ENCODE measurements around the gene ATP11A.

The ATP11A gene

DNA sequence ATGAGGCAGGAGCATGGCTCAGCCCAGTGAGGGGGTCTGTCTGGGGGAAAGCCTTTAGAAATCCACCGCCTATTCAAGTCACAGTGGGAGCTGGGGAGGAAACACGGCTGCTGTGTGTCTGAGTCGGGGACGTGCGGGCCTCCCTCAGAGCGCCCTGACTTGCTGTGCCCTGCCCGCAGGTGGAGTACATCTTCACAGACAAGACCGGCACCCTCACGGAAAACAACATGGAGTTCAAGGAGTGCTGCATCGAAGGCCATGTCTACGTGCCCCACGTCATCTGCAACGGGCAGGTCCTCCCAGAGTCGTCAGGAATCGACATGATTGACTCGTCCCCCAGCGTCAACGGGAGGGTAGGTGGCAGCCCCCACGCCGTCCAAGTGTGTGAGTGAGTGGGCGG, 141.4 kb downstream of the ATP11A start:
- Histone ChIP-seq H3K27me3 (ENCODE audit: insufficient read depth, poor library complexity, severe bottlenecking) (no peaks in the 10 kb centered on the region), H3K4me1 (ENCODE audit: insufficient read depth, poor library complexity, severe bottlenecking) (no peaks in the 10 kb centered on the region), H3K36me3 (ENCODE audit: low read depth) (peaks cover 22% of the 10 kb centered on the region), H3K9me3 (ENCODE audit: severe bottlenecking) (no peaks in the 10 kb centered on the region), H3K27ac (ENCODE audit: poor library complexity, severe bottlenecking) (no peak overlapping the region), H3K4me3 (ENCODE audit: severe bottlenecking) (no peak overlapping the region)
- no peak for DNase-seq (ENCODE audit: low spot score)
- no peak for ATAC-seq (ENCODE audit: low read depth)
- no peak for TF ChIP-seq CTCF (IDR thresholded peaks at IDR 0.05; ENCODE audit: poor library complexity, severe bottlenecking)

DNA sequence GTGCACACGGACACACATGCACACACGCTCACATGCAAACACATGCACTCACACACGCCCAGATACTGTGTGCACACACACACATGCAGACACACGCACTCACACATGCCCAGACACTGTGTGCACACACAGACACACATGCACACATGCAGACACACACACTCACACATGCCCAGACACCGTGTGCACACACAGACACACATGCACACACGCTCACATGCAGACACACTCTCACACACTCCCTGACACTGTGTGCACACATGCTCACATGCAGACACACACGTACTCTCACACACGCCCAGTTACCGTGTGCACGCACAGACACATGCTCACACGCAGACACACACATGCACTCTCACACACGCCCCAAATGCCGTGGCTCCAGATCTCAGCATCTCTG, 142.0 kb downstream of the ATP11A start:
- Histone ChIP-seq H3K27me3 (ENCODE audit: insufficient read depth, poor library complexity, severe bottlenecking) (no peaks in the 10 kb centered on the region), H3K27ac (ENCODE audit: poor library complexity, severe bottlenecking) (no peak overlapping the region), H3K4me3 (ENCODE audit: severe bottlenecking) (no peak overlapping the region), H3K9me3 (ENCODE audit: severe bottlenecking) (no peaks in the 10 kb centered on the region), H3K36me3 (ENCODE audit: low read depth) (peaks cover 25% of the 10 kb centered on the region), H3K4me1 (ENCODE audit: insufficient read depth, poor library complexity, severe bottlenecking) (no peaks in the 10 kb centered on the region)
- no peak for TF ChIP-seq CTCF (IDR thresholded peaks at IDR 0.05; ENCODE audit: poor library complexity, severe bottlenecking)
- ATAC-seq (ENCODE audit: low read depth) (no peak), DNase-seq (ENCODE audit: low spot score) (no peak)

- H3K4me3 ChIP-seq (ENCODE audit: severe bottlenecking), result no peak overlapping the region
- TF ChIP-seq CTCF (IDR thresholded peaks at IDR 0.05; ENCODE audit: poor library complexity, severe bottlenecking), result no peak
- H3K36me3 ChIP-seq (ENCODE audit: low read depth), result peaks cover 25% of the 10 kb centered on the region
- H3K9me3 ChIP-seq (ENCODE audit: severe bottlenecking), result no peaks in the 10 kb centered on the region
- no peaks in the 10 kb centered on the region for H3K4me1 ChIP-seq (ENCODE audit: insufficient read depth, poor library complexity, severe bottlenecking)
- H3K27me3 ChIP-seq (ENCODE audit: insufficient read depth, poor library complexity, severe bottlenecking), result no peaks in the 10 kb centered on the region
- ATAC-seq (ENCODE audit: low read depth) (no peak), DNase-seq (ENCODE audit: low spot score) (no peak)
- no peak overlapping the region for H3K27ac ChIP-seq (ENCODE audit: poor library complexity, severe bottlenecking)
Measured at GRCh38 chr13:112832811-112833210, 143.0 kb downstream of the ATP11A start.

- Histone ChIP-seq H3K27ac (ENCODE audit: poor library complexity, severe bottlenecking) (no peak overlapping the region), H3K27me3 (ENCODE audit: insufficient read depth, poor library complexity, severe bottlenecking) (no peaks in the 10 kb centered on the region), H3K36me3 (ENCODE audit: low read depth) (peaks cover 25% of the 10 kb centered on the region), H3K4me3 (ENCODE audit: severe bottlenecking) (no peak overlapping the region), H3K9me3 (ENCODE audit: severe bottlenecking) (no peaks in the 10 kb centered on the region), H3K4me1 (ENCODE audit: insufficient read depth, poor library complexity, severe bottlenecking) (no peaks in the 10 kb centered on the region)
- ATAC-seq (ENCODE audit: low read depth) (no peak), DNase-seq (ENCODE audit: low spot score) (no peak)
- TF ChIP-seq CTCF (IDR thresholded peaks at IDR 0.05; ENCODE audit: poor library complexity, severe bottlenecking), result no peak
Measured at GRCh38 chr13:112833551-112834257, 143.9 kb downstream of the ATP11A start.

- no peaks in the 10 kb centered on the region for H3K9me3 ChIP-seq (ENCODE audit: severe bottlenecking)
- no peak for TF ChIP-seq CTCF (IDR thresholded peaks at IDR 0.05; ENCODE audit: poor library complexity, severe bottlenecking)
- no peaks in the 10 kb centered on the region for H3K4me1 ChIP-seq (ENCODE audit: insufficient read depth, poor library complexity, severe bottlenecking)
- no peak for DNase-seq (ENCODE audit: low spot score)
- H3K27ac ChIP-seq (ENCODE audit: poor library complexity, severe bottlenecking), result no peak overlapping the region
- H3K36me3 ChIP-seq (ENCODE audit: low read depth), result peaks cover 17% of the 10 kb centered on the region
- no peaks in the 10 kb centered on the region for H3K27me3 ChIP-seq (ENCODE audit: insufficient read depth, poor library complexity, severe bottlenecking)
- no peak for ATAC-seq (ENCODE audit: low read depth)
- no peak overlapping the region for H3K4me3 ChIP-seq (ENCODE audit: severe bottlenecking)
Measured at GRCh38 chr13:112835344-112835743, 145.5 kb downstream of the ATP11A start.

All from RWPE2 (cell line).